Placental epithelial cell (primary cell): ENCODE measurements around the gene SMARCD2. TPM values are rescaled to one million over a fixed set of nuclear protein-coding genes. Genes with fewer than 3 reads are reported as not detected.

ENCODE experiments used
- small RNA-seq: library from RNA; depleted of rRNA; stranded (forward); fragments of <200 nt; gene quantifications from one replicate; pipeline ENCODE3, GENCODE V24; 2012
- total RNA-seq: library from RNA; depleted of rRNA; stranded (reverse); fragments of >200 nt; gene quantifications from 2 replicates; pipeline ENCODE4 v1.2.3, GENCODE V29; 2012

Gene SMARCD2
- total RNA-seq: 121 and 150 TPM in 2 replicates

GRCh38 chr17:63842540-63843386 is at the start of gene SMARCD2:
Gene SMARCD2 (minus strand): TSS chr17:63842685. CDS start chr17:63842674, 11 bp downstream.

DNA sequence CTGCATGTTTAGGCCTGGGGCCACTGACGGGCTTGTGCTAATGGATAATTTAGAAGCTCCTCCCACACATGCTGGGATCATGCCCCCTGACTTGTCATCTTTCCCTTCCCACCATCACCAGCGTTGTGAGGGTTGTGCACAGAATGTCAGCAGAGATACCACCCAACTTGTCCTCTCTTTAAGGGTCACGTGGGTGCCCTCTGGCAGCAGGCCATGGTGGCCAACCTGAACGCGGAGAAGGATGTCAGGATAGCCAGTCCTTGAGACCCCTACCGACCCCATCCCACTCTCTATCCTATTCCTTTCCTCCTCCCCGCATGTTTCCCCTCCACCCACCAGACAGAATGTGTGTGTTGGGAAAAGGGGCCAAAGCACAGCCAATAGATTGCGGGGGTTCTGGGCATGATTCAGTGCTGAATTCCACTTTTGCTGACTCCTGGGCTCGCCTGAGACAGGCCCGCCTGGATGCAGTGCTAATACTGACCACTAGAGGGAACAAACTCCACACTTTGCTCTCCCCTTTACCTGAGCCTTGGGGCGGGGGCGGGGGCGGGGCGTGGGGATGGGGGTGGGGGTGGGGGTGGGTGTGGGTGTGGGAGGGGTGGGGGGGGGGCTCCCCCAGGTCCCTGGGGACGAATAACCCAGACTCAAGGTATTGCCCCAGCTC is 39.6 kb upstream of the SMARCD2 start, which contains the start of gene GH2:
Gene GH2, minus strand, starts transcription at position 10 of the 667 bp plus-strand sequence. CDS start 143 bp downstream, outside the sequence.

GRCh38 chr17:63873577-63873976 is 31.1 kb upstream of the SMARCD2 start, which contains the start of gene CSH2:
Gene CSH2 (minus strand): TSS chr17:63873677. CDS start chr17:63873614, 63 bp downstream.

DNA sequence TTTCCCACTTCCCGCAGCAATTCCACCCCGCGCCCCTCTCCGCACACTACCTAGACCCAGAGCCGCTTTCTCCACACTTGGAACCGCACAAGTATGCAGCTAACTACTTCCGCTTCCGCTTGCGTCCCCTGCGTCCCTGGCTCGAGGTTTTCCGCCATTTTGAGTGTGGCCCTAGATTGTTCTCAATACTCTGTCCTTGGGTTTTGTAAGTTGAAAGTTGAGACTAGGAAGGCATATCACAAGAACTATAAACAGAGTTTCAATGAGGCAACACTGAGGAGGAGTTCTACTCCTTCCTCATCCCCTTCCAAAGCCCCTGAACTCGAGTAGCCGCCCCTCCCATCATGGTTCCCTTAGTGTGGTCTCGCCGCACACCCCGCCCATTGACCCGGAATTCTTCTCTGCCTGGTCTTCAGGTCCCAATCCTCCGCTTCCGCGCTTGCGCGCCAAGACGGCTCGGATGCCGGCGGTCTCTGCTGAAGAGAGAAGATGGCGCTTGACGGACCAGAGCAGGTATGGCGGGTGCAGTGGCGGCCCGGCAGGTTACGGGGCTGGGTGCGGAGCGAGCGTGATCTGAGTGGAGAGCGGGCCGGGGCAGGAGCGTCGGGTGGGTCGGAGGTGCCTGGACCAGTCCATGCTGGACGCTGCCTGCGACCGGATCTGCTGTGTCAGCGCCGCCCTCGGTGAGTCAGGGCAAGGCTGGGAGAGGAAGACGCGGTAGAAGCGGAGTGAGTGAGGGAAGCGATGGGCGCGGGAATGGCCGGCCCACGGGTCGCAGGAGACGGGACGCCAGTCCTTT is 15.3 kb downstream of the SMARCD2 start, which contains the start of the genes FTSJ3 and PSMC5:
Gene FTSJ3, minus strand, starts transcription at position 662 of the 799 bp plus-strand sequence. CDS start 761 bp downstream, outside the sequence.
Gene PSMC5, plus strand, starts transcription at position 430 of the 799 bp plus-strand sequence. Its CDS starts 60 bp downstream, at position 490.

Small RNAs within 50 kb of the gene (small RNA-seq; reads per million reads assigned to genes)
- not detected for gene AC040958.1

Other genes with a start within 250 kb of the SMARCD2 start
- gene TACO1, start 241.8 kb downstream of the SMARCD2 start, total RNA-seq: 16.9 and 21.6 TPM in 2 replicates
- 27.9 and 28.3 TPM in 2 replicates for gene MAP3K3, start 220.3 kb downstream of the SMARCD2 start, total RNA-seq
- 8.2 and 9.8 TPM in 2 replicates for gene LIMD2, start 142.6 kb downstream of the SMARCD2 start, total RNA-seq
- 21.1 and 24.3 TPM in 2 replicates for gene STRADA, start 100.9 kb downstream of the SMARCD2 start, total RNA-seq
- gene CCDC47, start 69.1 kb downstream of the SMARCD2 start, total RNA-seq: 35.4 and 40.4 TPM in 2 replicates
- 55.5 and 61.2 TPM in 2 replicates for gene DDX42, start 68.5 kb downstream of the SMARCD2 start, total RNA-seq
- gene PSMC5, start 15.3 kb downstream of the SMARCD2 start, total RNA-seq: 48.9 and 68.7 TPM in 2 replicates
- 44.0 and 53.9 TPM in 2 replicates for gene FTSJ3, start 15.0 kb downstream of the SMARCD2 start, total RNA-seq
- gene CSH2, start 31.0 kb upstream of the SMARCD2 start, total RNA-seq: not detected in 2 replicates
- not detected in 2 replicates for gene GH2, start 39.3 kb upstream of the SMARCD2 start, total RNA-seq
- gene CSH1, start 53.9 kb upstream of the SMARCD2 start, total RNA-seq: not detected in 2 replicates
- gene CSHL1, start 68.6 kb upstream of the SMARCD2 start, total RNA-seq: not detected in 2 replicates
- gene GH1, start 76.2 kb upstream of the SMARCD2 start, total RNA-seq: not detected in 2 replicates
- gene CD79B, start 89.6 kb upstream of the SMARCD2 start, total RNA-seq: not detected in 2 replicates
- not detected in 2 replicates for gene SCN4A, start 130.2 kb upstream of the SMARCD2 start, total RNA-seq
- gene PRR29, start 155.7 kb upstream of the SMARCD2 start, total RNA-seq: under 0.01 TPM in 1 of 2 replicates, not detected in the other
- not detected in 2 replicates for gene ICAM2, start 177.9 kb upstream of the SMARCD2 start, total RNA-seq